ENCODE measurements around the gene GNG7.

DNA sequence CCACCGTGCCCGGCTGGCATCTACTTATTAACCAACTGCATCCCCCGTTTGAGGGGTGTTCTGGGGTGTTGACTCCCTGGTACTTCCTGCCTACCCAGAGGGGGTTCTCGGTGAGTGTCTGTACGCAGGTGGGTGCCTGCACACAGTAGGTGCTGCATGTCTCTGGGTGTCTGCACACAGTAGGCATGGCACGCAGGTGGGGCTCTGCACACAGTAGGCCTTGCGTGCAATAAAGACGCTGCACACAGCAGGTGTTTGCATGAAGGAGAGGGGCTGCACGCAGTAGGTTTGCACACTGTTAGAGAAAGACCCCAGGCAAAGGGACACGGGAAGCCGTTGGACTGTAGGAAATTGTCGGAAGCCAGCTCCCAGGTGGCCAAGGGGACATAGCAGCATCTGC is 215.4 kb downstream of the GNG7 start:
- TF ChIP-seq BHLHE40 (IDR thresholded peaks at IDR 0.05; ENCODE audit: borderline replicate concordance): no peak
- TF ChIP-seq ARNT (IDR thresholded peaks at IDR 0.05): no peak
- no peak for TF ChIP-seq LEF1 (IDR thresholded peaks at IDR 0.05; ENCODE audit: borderline replicate concordance)
- no peak for TF ChIP-seq FOXK2 (IDR thresholded peaks at IDR 0.05)
- no peak for TF ChIP-seq FOXA1 (IDR thresholded peaks at IDR 0.05)
- TF ChIP-seq SUZ12 (IDR thresholded peaks at IDR 0.05): no peak
